A549 (cell line): Measurements from ENCODE around the gene DFFB. TPM values are rescaled to one million over a fixed set of nuclear protein-coding genes. Genes with fewer than 3 reads are reported as not detected.

Source experiments
- ATAC-seq, 2 experiments: fragments of 200-7000 bp in 1 of 2; fragments of >200 bp in 1 of 2; cut with Nextera tagmentation in 1 of 2; cut with Tn5 transposase in 1 of 2; 3 replicates each; pipeline versions ENCODE4 v1.8.0 to v1.9.1; 2018 to 2020; ENCODE audit warnings: mild to moderate bottlenecking in 1 of 2, moderate library complexity in 1 of 2
- CTCF ChIA-PET: fragments of 300-600 bp; sonication (Branson Sonifier 250); formaldehyde crosslinking; extraction: SDS; loops from one replicate; lab custom pipeline; 2021; ENCODE audit warnings: antibody characterized with exemption, inconsistent platforms; lab: Yijun Ruan, JAX
- POLR2A ChIA-PET: fragments of 350-600 bp; formaldehyde crosslinking; extraction: SDS; loops from one replicate; lab custom pipeline; 2021; ENCODE audit warnings: antibody characterized with exemption, inconsistent platforms; lab: Yijun Ruan, JAX
- DNase-seq, 2 experiments: peaks; one replicate each; pipeline versions ENCODE4 v3.0.0 to v3.0.0-alpha.2; 2011 to 2016; ENCODE audit warnings: low read depth in 1 of 2, low spot score in 1 of 2
- FAIRE-seq: peaks from 2 replicates; lab custom pipeline; 2011; peaks lifted over from hg19 to GRCh38; lab: Jason Lieb, UNC
- H3K27ac ChIP-seq, 2 experiments: fragments of >200 bp; sonication (Bioruptor Twin); formaldehyde crosslinking; 3 replicates each; pipeline ENCODE4 v1.5.1; 2016 to 2017
- H3K4me1 ChIP-seq: fragments of >200 bp; sonication (Bioruptor Twin); formaldehyde crosslinking; 3 replicates; pipeline ENCODE4 v1.6.1; 2016
- H3K4me2 ChIP-seq: fragments of >200 bp; sonication (Bioruptor Twin); formaldehyde crosslinking; 3 replicates; pipeline ENCODE4 v1.6.1; 2016
- H3K4me3 ChIP-seq: fragments of >200 bp; sonication (Bioruptor Twin); formaldehyde crosslinking; 3 replicates; pipeline ENCODE4 v1.5.1; 2016
- H3K9me3 ChIP-seq: fragments of >200 bp; sonication (Bioruptor Twin); formaldehyde crosslinking; 3 replicates; pipeline ENCODE4 v1.6.1; 2016
- CBX2 ChIP-seq: fragments of 200-600 bp; sonication (generic); IDR thresholded peaks from 2 replicates; pipeline ENCODE4 v1.6.1; 2016; ENCODE audit warnings: low read depth, mild to moderate bottlenecking, borderline replicate concordance
- CBX8 ChIP-seq: fragments of 200-600 bp; sonication (generic); IDR thresholded peaks from 2 replicates; pipeline ENCODE4 v1.6.1; 2016
- CEBPB ChIP-seq, 2 experiments: fragments of >200 bp in 1 of 2; sonication (Bioruptor Twin) in 1 of 2; formaldehyde crosslinking in 1 of 2; IDR thresholded peaks; 2 replicates each; pipeline ENCODE4 v1.6.1; 2012 to 2016
- ELK1 ChIP-seq: fragments of 150-350 bp; IDR thresholded peaks from 2 replicates; pipeline ENCODE4 v1.6.1; 2014; ENCODE audit warnings: low read depth, mild to moderate bottlenecking, low read length
- EP300 ChIP-seq, 2 experiments: fragments of >200 bp; sonication (Bioruptor Twin); formaldehyde crosslinking; IDR thresholded peaks; 2 replicates in 1 of 2; 3 replicates in 1 of 2; pipeline ENCODE4 v1.6.1; 2016 to 2017
- ESRRA ChIP-seq: fragments of 150-350 bp; IDR thresholded peaks from 2 replicates; pipeline ENCODE4 v1.6.1; 2014; ENCODE audit warnings: mild to moderate bottlenecking, low read length, borderline replicate concordance
- FOXS1 ChIP-seq: fragments of 250-450 bp; sonication (Bioruptor Pico); IDR thresholded peaks from 2 replicates; pipeline ENCODE4 v1.5.0; 2020; ENCODE audit warnings: mild to moderate bottlenecking, moderate library complexity
- GATA3 ChIP-seq: IDR thresholded peaks from 2 replicates; pipeline ENCODE4 v1.6.1; 2012; ENCODE audit warnings: borderline replicate concordance
- HDAC2 ChIP-seq: fragments of 200-600 bp; sonication (generic); IDR thresholded peaks from 2 replicates; pipeline ENCODE4 v1.6.1; 2016
- HES2 ChIP-seq: fragments of >200 bp; sonication (Bioruptor Twin); formaldehyde crosslinking; IDR thresholded peaks from 2 replicates; pipeline ENCODE4 v1.6.1; 2016
- HOXA7 ChIP-seq: fragments of 250-450 bp; sonication (Bioruptor Pico); IDR thresholded peaks from 2 replicates; pipeline ENCODE4 v1.5.0; 2020; ENCODE audit warnings: mild to moderate bottlenecking, moderate library complexity
- HOXB13 ChIP-seq: fragments of 250-450 bp; sonication (Bioruptor Pico); IDR thresholded peaks from 2 replicates; pipeline ENCODE4 v1.5.0; 2020; ENCODE audit warnings: low read depth, mild to moderate bottlenecking, moderate library complexity
- JUN ChIP-seq, 2 experiments: fragments of >200 bp; sonication (Bioruptor Twin); formaldehyde crosslinking; IDR thresholded peaks; 2 replicates in 1 of 2; 3 replicates in 1 of 2; pipeline ENCODE4 v1.6.1; 2016 to 2017
- JUNB ChIP-seq: fragments of >200 bp; sonication (Bioruptor Twin); formaldehyde crosslinking; IDR thresholded peaks from 2 replicates; pipeline ENCODE4 v1.6.1; 2016
- KDM1A ChIP-seq: fragments of 200-600 bp; sonication (generic); IDR thresholded peaks from 2 replicates; pipeline ENCODE4 v1.6.1; 2016; ENCODE audit warnings: low read depth, mild to moderate bottlenecking
- NR3C1 ChIP-seq: fragments of >200 bp; sonication (Bioruptor Twin); formaldehyde crosslinking; IDR thresholded peaks from 3 replicates; pipeline ENCODE4 v1.6.1; 2017
- PBX3 ChIP-seq: IDR thresholded peaks from 2 replicates; pipeline ENCODE4 v1.6.1; 2012
- RAD21 ChIP-seq, 2 experiments: fragments of >200 bp in 1 of 2; sonication (Bioruptor Twin) in 1 of 2; formaldehyde crosslinking in 1 of 2; IDR thresholded peaks in 1 of 2; conservative IDR thresholded peaks in 1 of 2; 2 replicates in 1 of 2; 3 replicates in 1 of 2; pipeline ENCODE4 v1.6.1; 2012 to 2018; ENCODE audit warnings: inconsistent platforms in 1 of 2
- RARB ChIP-seq: fragments of 250-450 bp; sonication (Bioruptor Pico); IDR thresholded peaks from 2 replicates; pipeline ENCODE4 v1.8.0; 2021; ENCODE audit warnings: mild to moderate bottlenecking, moderate library complexity
- RNF2 ChIP-seq: fragments of 200-600 bp; sonication (generic); IDR thresholded peaks from 2 replicates; pipeline ENCODE4 v1.6.1; 2016; ENCODE audit warnings: low read depth, mild to moderate bottlenecking, antibody characterized with exemption, moderate library complexity, borderline replicate concordance
- SREBF2 ChIP-seq: fragments of 450-650 bp; IDR thresholded peaks from 2 replicates; pipeline ENCODE4 v1.6.1; 2014; ENCODE audit warnings: mild to moderate bottlenecking, moderate library complexity
- TFCP2L1 ChIP-seq: fragments of 250-450 bp; sonication (Bioruptor Pico); IDR thresholded peaks from 2 replicates; pipeline ENCODE4 v1.5.0; 2021; ENCODE audit warnings: mild to moderate bottlenecking
- TP53 ChIP-seq: fragments of 250-450 bp; sonication (Bioruptor Pico); IDR thresholded peaks from 2 replicates; pipeline ENCODE4 v1.5.0; 2021; ENCODE audit warnings: mild to moderate bottlenecking, moderate library complexity
- ZC3H11A ChIP-seq: fragments of 450-650 bp; IDR thresholded peaks from 2 replicates; pipeline ENCODE4 v1.6.1; 2014; ENCODE audit warnings: antibody characterized with exemption, mild to moderate bottlenecking
- ZNF302 ChIP-seq: fragments of 250-450 bp; sonication (Bioruptor Pico); IDR thresholded peaks from 2 replicates; pipeline ENCODE4 v1.9.0; 2021; ENCODE audit warnings: inconsistent platforms, mild to moderate bottlenecking, moderate library complexity
- WGBS: methylation state at CpG from one replicate; pipeline ENCODE4 v1.1.6; 2017; ENCODE audit errors: missing lambda C conversion rate; 5-methylcytosine and 5-hydroxymethylcytosine counted together
- polyA plus RNA-seq, 4 experiments: library from polyadenylated mRNA; depleted of rRNA in 3 of 4; stranded (reverse); fragments of >200 nt; fragmentation: RNase III in 1 of 4; extraction: RNeasy Plus Mini Kit Qiagen cat#74134 plus additional on column Dnase treatment in 1 of 4; gene quantifications; 2 replicates in 3 of 4; 3 replicates in 1 of 4; pipeline ENCODE4 v1.2.3, GENCODE V29; 2011 to 2017

Gene DFFB
- polyA plus RNA-seq, 2 of the 4 experiments (the other 2 are of a cell fraction) = 2.5 to 3.7 TPM

- Histone ChIP-seq H3K9me3 (no peaks in the 10 kb centered on the region; the same call in 2 of the 3 replicates), H3K4me1 (peaks cover 12% of the 10 kb centered on the region; the same call in 1 of the 3 replicates), H3K4me3 (no peak overlapping the region), H3K27ac (peak overlapping the region in 1 of 2 experiments; percentile 59; a peak in 4 of 6 replicates), H3K4me2 (peak overlapping the region; percentile 23; the same call in 2 of the 3 replicates)
- ATAC-seq = peak; percentile 45 to 81; a peak in 5 of 6 replicates
- peak in 1 of 2 experiments; percentile 19 for DNase-seq
- TF ChIP-seq EP300 (IDR thresholded peaks at IDR 0.05) (peak in 1 of 2 experiments; percentile 15; a peak in 1 of 5 replicates), CBX8 (no peak), HES2 (no peak), JUNB (peak; percentile 25; the same call in 1 of the 2 replicates), CEBPB (IDR thresholded peaks at IDR 0.05) (peak; percentile 30 to 50; a peak in 2 of 4 replicates)
- ChIA-PET CTCF (interaction anchor here (0.7 to 1.1 kb wide), 3 partner anchors 9 to 1821 kb away, joined by 3 to 5 read pairs (median 3); no protein-coding TSS in a partner anchor), POLR2A (no interaction called here)
- no peak for FAIRE-seq
- 40% methylated on average over 1 of the region's 3 CpGs for WGBS
Measured at GRCh38 chr1:3924825-3925220, 67.5 kb downstream of the DFFB start.

GRCh38 chr1:3925256-3925655 is 68.0 kb downstream of the DFFB start:
- ATAC-seq = no peak
- no CpG with 5 or more reads among the region's 12 CpGs for WGBS
- no peak overlapping the region; a peak in 3 of 6 replicates for H3K27ac ChIP-seq
- DNase-seq = no peak
- H3K4me1 ChIP-seq = peaks cover 12% of the 10 kb centered on the region; the same call in 1 of the 3 replicates
- ChIA-PET POLR2A (no interaction called here), CTCF (interaction anchor here (0.7 to 0.9 kb wide), 3 partner anchors 14 to 1820 kb away, joined by 3 read pairs; no protein-coding TSS in a partner anchor)
- H3K4me3 ChIP-seq = no peak overlapping the region
- no peak for FAIRE-seq
- no peaks in the 10 kb centered on the region; the same call in 2 of the 3 replicates for H3K9me3 ChIP-seq
- TF ChIP-seq ZNF302 = no peak
- TF ChIP-seq SREBF2 = no peak
- TF ChIP-seq FOXS1 (CRISPR knock-in tag) = no peak
- no peak for TF ChIP-seq HDAC2
- TF ChIP-seq RNF2 = no peak
- no peak for TF ChIP-seq CBX2
- no peak for TF ChIP-seq NR3C1
- no peak for TF ChIP-seq ESRRA
- no peak for TF ChIP-seq JUN (IDR thresholded peaks at IDR 0.05)
- no peak for TF ChIP-seq CEBPB (IDR thresholded peaks at IDR 0.05)
- TF ChIP-seq, all 56 proteins: peak for 0
- peak overlapping the region; percentile 23; the same call in 2 of the 3 replicates for H3K4me2 ChIP-seq

GRCh38 chr1:3925762-3926161 is 68.5 kb downstream of the DFFB start:
- Histone ChIP-seq H3K4me3 (no peak overlapping the region), H3K27ac (no peak overlapping the region; a peak in 2 of 6 replicates), H3K4me2 (no peak overlapping the region), H3K4me1 (peaks cover 12% of the 10 kb centered on the region; the same call in 1 of the 3 replicates), H3K9me3 (no peaks in the 10 kb centered on the region; the same call in 2 of the 3 replicates)
- POLR2A ChIA-PET = no interaction called here
- TF ChIP-seq RARB (CRISPR knock-in tag) (no peak), KDM1A (no peak), RAD21 (conservative IDR thresholded peaks at IDR 0.05 in 1 of 2, IDR thresholded peaks at IDR 0.05 in 1 of 2) (no peak), ZC3H11A (no peak), PBX3 (no peak), CEBPB (IDR thresholded peaks at IDR 0.05) (no peak), TP53 (CRISPR knock-in tag) (no peak), CBX2 (no peak), GATA3 (no peak), HOXB13 (CRISPR knock-in tag) (no peak), HOXA7 (CRISPR knock-in tag) (no peak), ELK1 (no peak), TFCP2L1 (CRISPR knock-in tag) (no peak)
- CTCF ChIA-PET = interaction anchor here (0.7 kb wide), 1 partner anchor 14 kb away, joined by 3 read pairs; no protein-coding TSS in a partner anchor
- WGBS = 14% methylated on average over 4 of the region's 8 CpGs
- ATAC-seq (no peak), FAIRE-seq (no peak), DNase-seq (no peak)
